GM13976 (cell line): ENCODE data around the gene TREX2.

Experiments used
- DNase-seq: peaks from one replicate; pipeline ENCODE4 v3.0.0; 2012; ENCODE audit warnings: low spot score
- in situ Hi-C: fragments of 300-500 bp; cut with MboI; formaldehyde crosslinking; loops from one replicate; pipeline ENCODE4 v1.12.0; 2022; ENCODE audit warnings: low sequenced_read_pairs, mixed read lengths, inconsistent platforms; ENCODE audit not compliant: unreplicated experiment
- TF ChIP-seq, protein P1 (sequence below): IDR thresholded peaks from 2 replicates; pipeline ENCODE4 v1.5.1; 2012; ENCODE audit warnings: borderline replicate concordance, mild to moderate bottlenecking; ENCODE audit not compliant: insufficient read depth; ENCODE audit errors: extremely low read depth, missing control alignments, control extremely low read depth

Gene TREX2

DNA sequence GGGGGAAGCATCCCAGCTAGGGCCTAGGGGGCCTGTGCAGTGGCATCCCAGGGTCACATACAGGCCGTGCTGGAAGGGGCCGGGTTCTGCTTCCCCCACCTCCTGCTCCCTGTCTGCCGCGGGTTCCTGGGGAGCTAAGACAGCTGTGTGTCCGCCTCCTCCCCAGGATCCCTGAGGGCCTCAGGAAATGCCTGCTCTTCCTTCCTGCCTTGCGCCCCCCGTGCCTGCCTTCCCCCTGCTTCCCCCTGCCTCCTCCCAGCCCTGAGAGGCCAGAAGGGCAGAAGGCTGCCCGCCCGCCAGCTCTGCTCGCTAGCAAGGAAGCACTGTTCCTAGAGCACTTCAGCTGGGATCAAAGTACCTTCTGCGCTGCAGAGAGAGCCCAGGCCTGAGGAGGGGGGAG lies 46.1 kb upstream of the TREX2 start:
- no peak for DNase-seq
- TF ChIP-seq, protein P1, sequence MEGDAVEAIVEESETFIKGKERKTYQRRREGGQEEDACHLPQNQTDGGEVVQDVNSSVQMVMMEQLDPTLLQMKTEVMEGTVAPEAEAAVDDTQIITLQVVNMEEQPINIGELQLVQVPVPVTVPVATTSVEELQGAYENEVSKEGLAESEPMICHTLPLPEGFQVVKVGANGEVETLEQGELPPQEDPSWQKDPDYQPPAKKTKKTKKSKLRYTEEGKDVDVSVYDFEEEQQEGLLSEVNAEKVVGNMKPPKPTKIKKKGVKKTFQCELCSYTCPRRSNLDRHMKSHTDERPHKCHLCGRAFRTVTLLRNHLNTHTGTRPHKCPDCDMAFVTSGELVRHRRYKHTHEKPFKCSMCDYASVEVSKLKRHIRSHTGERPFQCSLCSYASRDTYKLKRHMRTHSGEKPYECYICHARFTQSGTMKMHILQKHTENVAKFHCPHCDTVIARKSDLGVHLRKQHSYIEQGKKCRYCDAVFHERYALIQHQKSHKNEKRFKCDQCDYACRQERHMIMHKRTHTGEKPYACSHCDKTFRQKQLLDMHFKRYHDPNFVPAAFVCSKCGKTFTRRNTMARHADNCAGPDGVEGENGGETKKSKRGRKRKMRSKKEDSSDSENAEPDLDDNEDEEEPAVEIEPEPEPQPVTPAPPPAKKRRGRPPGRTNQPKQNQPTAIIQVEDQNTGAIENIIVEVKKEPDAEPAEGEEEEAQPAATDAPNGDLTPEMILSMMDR = no peak
- in situ Hi-C loops = no loop called here

DNA sequence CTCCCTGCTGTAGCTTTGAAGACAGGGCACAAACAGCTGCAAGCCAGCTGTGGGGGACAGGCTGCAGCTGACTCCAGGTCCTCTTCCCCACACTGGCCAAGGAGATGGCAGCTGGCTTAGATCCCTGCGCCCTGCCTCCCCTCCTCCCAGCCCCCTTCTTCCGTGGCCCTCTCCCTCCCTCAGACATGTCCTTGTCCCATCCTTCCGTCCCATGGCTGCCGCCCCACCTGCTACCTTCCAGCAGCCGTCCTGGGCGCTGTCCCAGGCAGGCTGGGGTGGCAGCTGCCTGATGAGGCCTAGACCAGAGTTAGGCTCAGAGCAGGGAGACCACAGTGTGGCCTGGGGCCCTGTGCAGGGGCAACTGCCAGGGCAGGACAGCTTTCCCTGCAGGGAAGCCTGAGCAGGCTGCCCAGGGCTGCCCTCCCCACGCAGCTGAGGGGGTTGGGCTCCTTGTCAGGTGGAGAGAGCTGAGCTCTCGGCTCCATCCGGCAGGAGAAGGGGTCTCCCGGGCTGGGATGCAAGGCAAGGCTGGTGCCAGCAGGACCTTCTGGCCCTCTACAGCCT lies 45.6 kb upstream of the TREX2 start:
- in situ Hi-C loops = no loop called here
- no peak for DNase-seq
- TF ChIP-seq, protein P1 = no peak

DNA sequence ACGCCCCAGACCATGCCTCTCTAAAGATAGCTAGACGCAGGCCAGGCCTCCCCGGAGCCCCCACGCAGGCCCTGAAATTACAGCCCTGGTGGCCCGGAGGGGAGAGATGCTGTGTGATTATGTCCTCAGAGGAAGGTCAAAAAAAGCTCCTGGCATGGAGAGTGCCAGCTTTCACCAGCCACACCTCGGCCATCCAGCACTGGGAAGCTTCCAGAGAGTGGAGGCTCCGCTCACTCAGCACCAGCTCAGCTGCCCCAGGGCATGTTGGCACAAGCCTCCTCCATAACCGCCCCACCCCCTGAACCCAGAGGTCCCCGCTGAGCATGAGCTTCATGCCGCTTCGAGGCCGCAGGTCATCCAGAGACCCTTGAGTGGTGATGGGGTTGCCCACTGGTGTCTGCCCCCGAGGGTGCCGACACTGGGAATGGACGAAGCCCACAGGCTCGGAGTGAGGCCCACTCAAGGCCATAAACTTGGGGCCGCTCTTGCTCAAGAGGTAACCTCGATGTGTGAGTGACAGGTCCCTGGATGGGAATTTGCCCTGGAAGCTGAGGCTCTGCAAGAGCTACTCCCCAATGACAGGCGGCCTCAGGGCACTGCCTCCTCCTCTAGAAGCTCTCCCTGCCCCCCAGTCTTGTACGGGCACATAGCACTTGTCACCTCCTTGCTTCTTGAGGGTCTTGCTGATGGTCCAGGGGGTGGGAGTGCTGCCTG lies 44.5 kb upstream of the TREX2 start:
- in situ Hi-C loops = no loop called here
- DNase-seq = no peak
- TF ChIP-seq, protein P1 = no peak

DNA sequence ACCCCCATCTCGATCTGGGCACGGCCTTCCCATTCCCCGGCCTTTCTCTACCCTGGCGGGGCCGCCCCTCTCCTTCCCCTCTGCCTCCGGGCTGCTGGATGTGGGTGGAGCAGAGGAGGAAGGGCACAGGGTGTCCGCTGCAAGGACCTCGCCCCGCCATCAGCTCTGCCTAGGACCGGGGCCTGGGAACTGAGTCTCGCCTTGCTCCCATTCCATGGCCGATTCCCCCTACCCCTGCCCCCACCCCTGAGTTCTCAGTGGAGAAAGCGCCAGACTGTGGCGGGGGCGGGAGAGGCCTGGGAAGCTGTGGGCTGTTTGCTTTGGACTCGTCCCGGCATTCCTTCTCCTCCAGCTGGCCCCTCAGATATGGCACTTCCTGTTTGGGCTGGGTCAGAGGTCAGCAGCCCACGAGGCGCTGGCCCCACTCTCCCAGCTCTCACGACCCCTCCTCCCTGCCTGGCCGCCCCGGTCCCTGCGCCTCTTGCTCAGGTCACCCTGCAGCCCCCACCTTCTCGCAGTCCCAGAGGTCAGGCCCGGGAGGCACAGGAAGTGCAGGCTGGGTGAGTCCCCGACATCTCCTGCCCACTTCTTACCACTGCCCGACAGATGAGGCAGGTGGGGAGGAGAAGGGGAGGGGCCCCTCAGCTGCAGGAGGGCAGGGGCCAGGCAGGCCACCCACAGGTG lies 42.5 kb upstream of the TREX2 start:
- in situ Hi-C loops = no loop called here
- no peak for DNase-seq
- TF ChIP-seq, protein P1 = no peak

GRCh38 chrX:153487590-153488071 lies 41.8 kb upstream of the TREX2 start:
- in situ Hi-C loops = no loop called here
- TF ChIP-seq, protein P1 = no peak
- DNase-seq = no peak

- no peak for DNase-seq
- in situ Hi-C loops = no loop called here
- TF ChIP-seq, protein P1 = no peak
These were observed 40.3 kb upstream of the TREX2 start for GRCh38 chrX:153486171-153486570.
